ENCODE results near the gene BIRC7.
A peak's percentile ranks its signal among the peaks of the same experiment; 100 is the strongest.

BIRC7 gene

GRCh38 chr20:63212393-63212730 is 23.3 kb upstream of the BIRC7 start:
- TF ChIP-seq, protein P1, sequence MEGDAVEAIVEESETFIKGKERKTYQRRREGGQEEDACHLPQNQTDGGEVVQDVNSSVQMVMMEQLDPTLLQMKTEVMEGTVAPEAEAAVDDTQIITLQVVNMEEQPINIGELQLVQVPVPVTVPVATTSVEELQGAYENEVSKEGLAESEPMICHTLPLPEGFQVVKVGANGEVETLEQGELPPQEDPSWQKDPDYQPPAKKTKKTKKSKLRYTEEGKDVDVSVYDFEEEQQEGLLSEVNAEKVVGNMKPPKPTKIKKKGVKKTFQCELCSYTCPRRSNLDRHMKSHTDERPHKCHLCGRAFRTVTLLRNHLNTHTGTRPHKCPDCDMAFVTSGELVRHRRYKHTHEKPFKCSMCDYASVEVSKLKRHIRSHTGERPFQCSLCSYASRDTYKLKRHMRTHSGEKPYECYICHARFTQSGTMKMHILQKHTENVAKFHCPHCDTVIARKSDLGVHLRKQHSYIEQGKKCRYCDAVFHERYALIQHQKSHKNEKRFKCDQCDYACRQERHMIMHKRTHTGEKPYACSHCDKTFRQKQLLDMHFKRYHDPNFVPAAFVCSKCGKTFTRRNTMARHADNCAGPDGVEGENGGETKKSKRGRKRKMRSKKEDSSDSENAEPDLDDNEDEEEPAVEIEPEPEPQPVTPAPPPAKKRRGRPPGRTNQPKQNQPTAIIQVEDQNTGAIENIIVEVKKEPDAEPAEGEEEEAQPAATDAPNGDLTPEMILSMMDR (IDR thresholded peaks at IDR 0.05; ENCODE audit: insufficient read depth, low read length, missing control alignments), result no peak
- no peak overlapping the region for H3K4me3 ChIP-seq (ENCODE audit: low read depth, low read length)
- POLR2A ChIA-PET, result no interaction called here
- no peak for DNase-seq (ENCODE audit: low read depth, low spot score)
- CTCF ChIA-PET, result interaction anchor here (0.8 to 5.4 kb wide), 4 partner anchors 12 to 156 kb away, joined by 3 to 73 read pairs (median 4); no protein-coding TSS in a partner anchor

- DNase-seq (ENCODE audit: low read depth, low spot score), result no peak
- no peak overlapping the region for H3K4me3 ChIP-seq (ENCODE audit: low read depth, low read length)
- ChIA-PET CTCF (interaction anchor here (0.8 to 5.4 kb wide), 4 partner anchors 12 to 156 kb away, joined by 3 to 73 read pairs (median 4); no protein-coding TSS in a partner anchor), POLR2A (no interaction called here)
- TF ChIP-seq, protein P1 (IDR thresholded peaks at IDR 0.05; ENCODE audit: insufficient read depth, low read length, missing control alignments), result no peak
Observed at GRCh38 chr20:63212792-63213191, 22.9 kb upstream of the BIRC7 start.

DNA sequence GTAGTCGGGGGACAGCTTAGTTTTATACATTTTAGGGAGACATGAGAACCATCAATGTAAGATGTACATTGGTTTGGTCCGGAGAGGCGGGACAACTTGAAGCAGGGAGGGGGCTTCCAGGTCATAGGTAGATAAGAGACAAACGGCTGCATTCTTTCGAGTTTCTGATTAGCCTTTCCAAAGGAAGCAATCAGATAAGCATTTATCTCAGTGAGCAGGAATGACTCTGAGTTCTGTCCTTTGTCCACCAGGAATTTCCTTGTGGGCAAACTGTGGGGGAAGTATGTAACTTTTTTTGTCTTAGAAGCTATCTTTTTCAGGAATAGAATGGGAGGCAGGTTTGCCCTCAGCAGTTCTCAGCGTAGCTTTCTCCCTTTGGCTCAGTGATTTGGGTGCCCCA is 21.2 kb upstream of the BIRC7 start:
- ChIA-PET CTCF (interaction anchor here (0.6 to 5.4 kb wide), 18 partner anchors 9 to 167 kb away, joined by 3 to 73 read pairs (median 4); no protein-coding TSS in a partner anchor), POLR2A (interaction anchor here (0.7 to 0.8 kb wide), 2 partner anchors 10 to 22 kb away, joined by 3 to 4 read pairs; no protein-coding TSS in a partner anchor)
- H3K4me3 ChIP-seq (ENCODE audit: low read depth, low read length), result no peak overlapping the region; the same call in 1 of the 2 replicates
- no peak for DNase-seq (ENCODE audit: low read depth, low spot score)
- TF ChIP-seq, protein P1 (IDR thresholded peaks at IDR 0.05; ENCODE audit: insufficient read depth, low read length, missing control alignments), result no peak

DNA sequence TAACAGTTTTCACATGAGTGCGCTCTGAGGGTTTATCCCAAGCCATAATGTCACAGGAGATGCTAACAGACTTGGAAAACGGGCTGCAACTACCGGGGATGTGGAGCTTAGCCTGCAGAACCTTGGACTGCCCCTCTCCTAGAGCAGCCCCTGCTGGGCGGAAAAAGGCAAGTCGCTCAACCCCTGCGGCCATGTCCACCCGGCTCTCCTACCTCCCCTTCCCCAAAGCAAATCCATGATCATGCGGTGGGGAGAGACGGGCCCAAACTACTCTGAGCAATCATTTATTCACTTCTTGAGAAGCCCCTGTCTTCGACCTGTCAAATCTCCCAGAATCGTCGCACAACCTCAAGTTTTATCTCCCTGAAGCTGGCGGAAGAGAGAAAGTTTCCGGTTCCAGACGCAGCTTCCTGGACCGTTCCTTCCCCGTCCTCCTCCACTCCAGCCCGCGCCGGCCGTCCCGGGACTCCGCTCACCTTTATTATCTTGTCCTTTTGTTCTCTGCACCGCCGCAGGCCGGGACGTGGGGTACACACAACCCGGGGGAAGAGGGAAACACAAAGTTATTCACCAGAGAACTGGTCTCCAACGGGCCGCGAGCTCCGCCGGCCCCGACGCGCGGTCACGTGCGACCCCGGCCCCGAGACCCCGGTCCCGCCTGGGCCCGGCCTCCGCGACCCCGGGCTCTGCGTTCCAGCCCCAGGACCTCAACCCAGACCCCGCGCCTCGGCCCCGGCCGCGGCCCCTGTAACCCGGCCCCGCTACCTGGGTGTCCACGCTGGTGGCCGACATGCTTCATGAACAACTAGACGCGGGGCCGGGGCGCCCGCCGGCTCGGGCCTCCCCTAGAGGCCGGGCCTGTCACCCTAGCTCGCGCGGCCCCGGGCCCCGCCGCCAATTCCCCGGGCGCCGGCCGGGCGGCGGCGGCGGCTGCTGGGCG is 20.3 kb upstream of the BIRC7 start:
- TF ChIP-seq, protein P1 (IDR thresholded peaks at IDR 0.05; ENCODE audit: insufficient read depth, low read length, missing control alignments), result peak; percentile 74
- CTCF ChIA-PET, result interaction anchor here (0.8 to 5.4 kb wide), 18 partner anchors 9 to 166 kb away, joined by 3 to 73 read pairs (median 5); no protein-coding TSS in a partner anchor
- DNase-seq (ENCODE audit: low read depth, low spot score), result no peak
- POLR2A ChIA-PET, result interaction anchor here (0.5 to 0.8 kb wide), 4 partner anchors 11 to 161 kb away, joined by 3 to 4 read pairs (median 3); no protein-coding TSS in a partner anchor
- H3K4me3 ChIP-seq (ENCODE audit: low read depth, low read length), result peak overlapping the region; percentile 72

DNA sequence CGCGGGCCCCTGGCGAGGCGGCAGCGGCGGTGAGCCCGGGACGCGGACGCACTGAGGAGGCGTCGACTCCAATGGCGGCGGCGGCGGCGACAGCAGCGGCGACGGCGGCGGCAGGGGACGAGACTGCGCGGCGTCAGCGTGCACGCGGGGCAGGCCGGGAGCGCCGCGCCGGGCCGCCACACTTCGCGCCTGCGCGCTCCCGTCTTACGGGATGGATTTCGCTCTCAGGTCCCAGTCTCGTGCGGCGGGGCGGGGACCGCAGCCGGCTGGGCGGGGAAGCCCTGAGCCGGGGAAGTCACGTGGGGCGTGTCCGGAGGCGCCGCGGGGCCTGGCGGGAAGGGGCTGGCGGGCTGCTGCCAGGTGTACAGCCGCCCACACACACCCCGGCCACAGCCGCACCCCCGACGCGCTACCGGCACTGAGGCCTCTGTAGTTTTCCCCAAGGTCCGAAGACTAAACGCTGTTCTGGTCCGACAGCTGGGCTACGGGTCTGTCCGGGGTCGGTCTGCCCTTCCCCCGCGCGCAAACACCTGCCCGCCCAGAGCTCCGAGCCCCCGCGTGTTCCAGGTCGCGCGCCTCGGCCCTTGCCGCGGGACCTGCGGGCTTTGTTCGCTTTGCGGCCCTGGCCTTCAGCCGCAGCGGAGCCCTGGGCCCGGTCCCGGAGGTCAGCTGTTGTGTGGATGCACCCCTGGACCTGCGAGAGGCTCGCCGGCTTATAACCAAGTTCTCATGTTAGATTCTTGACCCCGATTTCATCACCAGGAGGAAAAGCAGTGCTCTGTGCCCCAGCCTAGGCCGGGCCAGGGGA is 19.5 kb upstream of the BIRC7 start, which contains the start of gene YTHDF1:
TSS of gene YTHDF1 (minus strand) at position 91 of the 808 bp plus-strand sequence. CDS start 239 bp downstream, outside the sequence.
- TF ChIP-seq, protein P1 (IDR thresholded peaks at IDR 0.05; ENCODE audit: insufficient read depth, low read length, missing control alignments), result no peak
- peak; percentile 29 for DNase-seq (ENCODE audit: low read depth, low spot score)
- H3K4me3 ChIP-seq (ENCODE audit: low read depth, low read length), result peak within 1 kb of the TSS; percentile 72
- ChIA-PET CTCF (interaction anchor here (0.9 to 5.4 kb wide), 6 partner anchors 8 to 156 kb away, joined by 3 to 73 read pairs (median 4); no protein-coding TSS in a partner anchor), POLR2A (interaction anchor here (0.9 kb wide), 1 partner anchor 17 kb away, joined by 4 read pairs; no protein-coding TSS in a partner anchor)
